ENCODE results near the gene ADAM19. TPM values are rescaled to one million over a fixed set of nuclear protein-coding genes. Genes with fewer than 3 reads are reported as not detected.

Gene ADAM19
- total RNA-seq, 3 donors from 2014 or later, result 37.9 to 54.9 (median 49.2) TPM

GRCh38 chr5:157603333-157604190, 28.0 kb upstream of the ADAM19 start:
- Mint-ChIP-seq H3K36me3 (ENCODE audit: insufficient read depth) (no peaks in the 10 kb centered on the region), H3K4me1 (ENCODE audit: low read depth) (peaks cover 75% of the 10 kb centered on the region), H3K4me3 (peak overlapping the region; percentile 61), H3K9me3 (peaks cover 2% of the 10 kb centered on the region), H3K27me3 (ENCODE audit: low read depth) (no peaks in the 10 kb centered on the region)
- peak; percentile 71 to 72 for ATAC-seq
- peak; percentile 59 for DNase-seq

- Mint-ChIP-seq H3K27me3 (ENCODE audit: low read depth) (no peaks in the 10 kb centered on the region), H3K4me1 (ENCODE audit: low read depth) (peaks cover 74% of the 10 kb centered on the region), H3K4me3 (peak overlapping the region; percentile 43), H3K9me3 (peaks cover 3% of the 10 kb centered on the region), H3K36me3 (ENCODE audit: insufficient read depth) (no peaks in the 10 kb centered on the region)
- peak; percentile 62 to 64 for ATAC-seq
- DNase-seq, result peak; percentile 42
Observed at GRCh38 chr5:157602505-157602904, 26.9 kb upstream of the ADAM19 start.

- Mint-ChIP-seq H3K9me3 (peaks cover 3% of the 10 kb centered on the region), H3K27me3 (ENCODE audit: low read depth) (no peaks in the 10 kb centered on the region), H3K4me3 (no peak overlapping the region), H3K4me1 (ENCODE audit: low read depth) (peaks cover 87% of the 10 kb centered on the region), H3K36me3 (ENCODE audit: insufficient read depth) (no peaks in the 10 kb centered on the region)
- ATAC-seq (no peak), DNase-seq (no peak)
Observed at GRCh38 chr5:157600252-157600651, 24.7 kb upstream of the ADAM19 start.

- Mint-ChIP-seq H3K4me1 (ENCODE audit: low read depth) (peaks cover 89% of the 10 kb centered on the region), H3K9me3 (peaks cover 3% of the 10 kb centered on the region), H3K36me3 (ENCODE audit: insufficient read depth) (no peaks in the 10 kb centered on the region), H3K27me3 (ENCODE audit: low read depth) (no peaks in the 10 kb centered on the region), H3K4me3 (no peak overlapping the region)
- ATAC-seq (no peak), DNase-seq (no peak)
Observed at GRCh38 chr5:157599565-157599964, 24.0 kb upstream of the ADAM19 start.

GRCh38 chr5:157598350-157598936, 22.9 kb upstream of the ADAM19 start:
- no peaks in the 10 kb centered on the region for H3K36me3 Mint-ChIP-seq (ENCODE audit: insufficient read depth)
- peaks cover 3% of the 10 kb centered on the region for H3K9me3 Mint-ChIP-seq
- no peak overlapping the region for H3K4me3 Mint-ChIP-seq
- peaks cover 88% of the 10 kb centered on the region for H3K4me1 Mint-ChIP-seq (ENCODE audit: low read depth)
- ATAC-seq, result peak in 1 of 2 donors; percentile 4
- no peak for DNase-seq
- no peaks in the 10 kb centered on the region for H3K27me3 Mint-ChIP-seq (ENCODE audit: low read depth)

- no peak for DNase-seq
- peaks cover 88% of the 10 kb centered on the region for H3K4me1 Mint-ChIP-seq (ENCODE audit: low read depth)
- no peak for ATAC-seq
- H3K27me3 Mint-ChIP-seq (ENCODE audit: low read depth), result no peaks in the 10 kb centered on the region
- no peaks in the 10 kb centered on the region for H3K36me3 Mint-ChIP-seq (ENCODE audit: insufficient read depth)
- H3K4me3 Mint-ChIP-seq, result no peak overlapping the region
- peaks cover 3% of the 10 kb centered on the region for H3K9me3 Mint-ChIP-seq
Observed at GRCh38 chr5:157597277-157597676, 21.7 kb upstream of the ADAM19 start.

- Mint-ChIP-seq H3K4me3 (no peak overlapping the region), H3K4me1 (ENCODE audit: low read depth) (peaks cover 89% of the 10 kb centered on the region), H3K27me3 (ENCODE audit: low read depth) (no peaks in the 10 kb centered on the region), H3K36me3 (ENCODE audit: insufficient read depth) (no peaks in the 10 kb centered on the region), H3K9me3 (peaks cover 3% of the 10 kb centered on the region)
- ATAC-seq (peak; percentile 72), DNase-seq (peak; percentile 18)
Observed at GRCh38 chr5:157596487-157596886, 20.9 kb upstream of the ADAM19 start.

GRCh38 chr5:157594675-157595459, 19.3 kb upstream of the ADAM19 start:
- Mint-ChIP-seq H3K27me3 (ENCODE audit: low read depth) (no peaks in the 10 kb centered on the region), H3K9me3 (peaks cover 3% of the 10 kb centered on the region), H3K36me3 (ENCODE audit: insufficient read depth) (no peaks in the 10 kb centered on the region), H3K4me3 (no peak overlapping the region), H3K4me1 (ENCODE audit: low read depth) (peaks cover 78% of the 10 kb centered on the region)
- ATAC-seq (no peak), DNase-seq (no peak)

GRCh38 chr5:157594257-157594656, 18.7 kb upstream of the ADAM19 start:
- no peak for DNase-seq
- Mint-ChIP-seq H3K9me3 (peaks cover 3% of the 10 kb centered on the region), H3K4me1 (ENCODE audit: low read depth) (peaks cover 75% of the 10 kb centered on the region), H3K36me3 (ENCODE audit: insufficient read depth) (no peaks in the 10 kb centered on the region), H3K4me3 (no peak overlapping the region), H3K27me3 (ENCODE audit: low read depth) (no peaks in the 10 kb centered on the region)
- ATAC-seq, result peak; percentile 51 to 53

GRCh38 chr5:157593052-157593757, 17.6 kb upstream of the ADAM19 start:
- H3K4me3 Mint-ChIP-seq, result no peak overlapping the region

GRCh38 chr5:157592594-157592993, 17.0 kb upstream of the ADAM19 start:
- no peaks in the 10 kb centered on the region for H3K9me3 Mint-ChIP-seq
- H3K4me1 Mint-ChIP-seq (ENCODE audit: low read depth), result peaks cover 60% of the 10 kb centered on the region
- ATAC-seq (no peak), DNase-seq (no peak)
- no peak overlapping the region for H3K4me3 Mint-ChIP-seq
- H3K36me3 Mint-ChIP-seq (ENCODE audit: insufficient read depth), result no peaks in the 10 kb centered on the region
- no peaks in the 10 kb centered on the region for H3K27me3 Mint-ChIP-seq (ENCODE audit: low read depth)

More at GRCh38 chr5:157593052-157593757, 17.6 kb upstream of the ADAM19 start:
- no peaks in the 10 kb centered on the region for H3K9me3 Mint-ChIP-seq
- peaks cover 65% of the 10 kb centered on the region for H3K4me1 Mint-ChIP-seq (ENCODE audit: low read depth)
- H3K36me3 Mint-ChIP-seq (ENCODE audit: insufficient read depth), result no peaks in the 10 kb centered on the region
- DNase-seq (no peak), ATAC-seq (no peak)
- H3K27me3 Mint-ChIP-seq (ENCODE audit: low read depth), result no peaks in the 10 kb centered on the region

- no peaks in the 10 kb centered on the region for H3K27me3 Mint-ChIP-seq (ENCODE audit: low read depth)
- ATAC-seq (no peak), DNase-seq (no peak)
- H3K9me3 Mint-ChIP-seq, result no peaks in the 10 kb centered on the region
- H3K4me1 Mint-ChIP-seq (ENCODE audit: low read depth), result peaks cover 39% of the 10 kb centered on the region
- no peaks in the 10 kb centered on the region for H3K36me3 Mint-ChIP-seq (ENCODE audit: insufficient read depth)
- H3K4me3 Mint-ChIP-seq, result no peak overlapping the region
Observed at GRCh38 chr5:157590478-157590877, 14.9 kb upstream of the ADAM19 start.

GRCh38 chr5:157584628-157585027, 9.1 kb upstream of the ADAM19 start:
- no peaks in the 10 kb centered on the region for H3K36me3 Mint-ChIP-seq (ENCODE audit: insufficient read depth)
- H3K4me1 Mint-ChIP-seq (ENCODE audit: low read depth), result peaks cover 19% of the 10 kb centered on the region
- no peak for ATAC-seq

More at GRCh38 chr5:157584628-157585027, 9.1 kb upstream of the ADAM19 start:
- H3K9me3 Mint-ChIP-seq, result no peaks in the 10 kb centered on the region
- no peak overlapping the region for H3K4me3 Mint-ChIP-seq
- DNase-seq, result no peak
- H3K27me3 Mint-ChIP-seq (ENCODE audit: low read depth), result no peaks in the 10 kb centered on the region

Measured in activated T-cell treated with anti-CD3 and anti-CD28 coated beads, Interleukin-2, amount 50 U/mL, for 4 hours (primary cell).